Lung (tissue), 12 donors: ENCODE data around the gene OTOP3. TPM values are rescaled to one million over a fixed set of nuclear protein-coding genes. Genes with fewer than 3 reads are reported as not detected.
"Not testable (repeated sequence)": the region's sequence is repeated elsewhere in the genome, so short reads cannot be mapped to it uniquely, and the experiment has no call there.

Source experiments
- ATAC-seq: fragments of 200-7000 bp; cut with Tn5 transposase; one replicate; pipeline ENCODE4 v1.9.1; 2020; ENCODE audit warnings: moderate number of reproducible peaks; ENCODE audit not compliant: insufficient read depth, low FRiP score
- DNase-seq, 3 donors: peaks; one replicate each; pipeline ENCODE4 v3.0.0-alpha.2; 2013 to 2017
- H3K27ac ChIP-seq, 2 donors: one replicate each; pipeline ENCODE4 v1.5.1; 2013; ENCODE audit warnings: mild to moderate bottlenecking in 2 of 2, moderate library complexity in 2 of 2, control low read depth in 1 of 2, inconsistent platforms in 1 of 2, low read depth in 1 of 2, low read length in 1 of 2
- H3K27me3 ChIP-seq, 3 donors: one replicate each; pipeline ENCODE4 v1.5.1; 2013; ENCODE audit warnings: low read length in 2 of 3; ENCODE audit not compliant: control insufficient read depth in 3 of 3, insufficient read depth in 3 of 3
- H3K36me3 ChIP-seq, 4 donors: one replicate each; pipeline ENCODE4 v1.5.1; 2013; ENCODE audit warnings: low read length in 4 of 4, mild to moderate bottlenecking in 1 of 4, moderate library complexity in 1 of 4; ENCODE audit not compliant: control insufficient read depth in 4 of 4, insufficient read depth in 4 of 4
- H3K4me1 ChIP-seq, 5 donors: one replicate each; pipeline ENCODE4 v1.5.1; 2013; ENCODE audit warnings: low read length in 5 of 5, mild to moderate bottlenecking in 2 of 5, moderate library complexity in 1 of 5; ENCODE audit not compliant: control insufficient read depth in 5 of 5, insufficient read depth in 5 of 5
- H3K4me3 ChIP-seq: one replicate; pipeline ENCODE4 v1.5.1; 2013; ENCODE audit warnings: mild to moderate bottlenecking, control low read depth, moderate library complexity
- H3K9ac ChIP-seq, 2 donors: one replicate each; pipeline ENCODE4 v1.5.1; 2013; ENCODE audit warnings: low read length in 2 of 2, control low read depth in 1 of 2; ENCODE audit not compliant: insufficient read depth in 1 of 2
- H3K9me3 ChIP-seq, 4 donors: one replicate each; pipeline ENCODE4 v1.5.1; 2013; ENCODE audit warnings: low read length in 3 of 4, mild to moderate bottlenecking in 1 of 4, moderate library complexity in 1 of 4; ENCODE audit not compliant: control insufficient read depth in 4 of 4, insufficient read depth in 3 of 4
- WGBS, 2 donors: extraction: QIAGEN DNeasy Blood & Tissue Kit; methylation state at CpG; one replicate each; pipeline ENCODE4 v1.1.7; 2013; 5-methylcytosine and 5-hydroxymethylcytosine counted together
- polyA plus RNA-seq, 2 donors: library from polyadenylated mRNA; stranded (reverse); fragments of 200-250 nt; gene quantifications; one replicate each; pipeline ENCODE4 v1.2.1, GENCODE V29; 2013
- total RNA-seq, 2 donors: library from RNA; depleted of rRNA in 1 of 2; stranded (reverse); fragments of >200 nt in 1 of 2; gene quantifications; one replicate each; pipeline ENCODE4 v1.2.1, GENCODE V29; 2014 to 2021
- TF ChIP-seq, protein P1 (sequence below): IDR thresholded peaks from 2 replicates; pipeline ENCODE4 v1.5.1; 2012; ENCODE audit warnings: mild to moderate bottlenecking; ENCODE audit errors: control extremely low read depth, extremely low read depth
- donor health status: control.
- donor health status: control.
- donor health status: Bipolar disorder and iron deficiency.
- donor health status: healthy.
- donor health status: DM: yes; HTN: yes; CAD: no.

Gene OTOP3
- total and polyA plus RNA-seq, 4 donors, result not detected

DNA sequence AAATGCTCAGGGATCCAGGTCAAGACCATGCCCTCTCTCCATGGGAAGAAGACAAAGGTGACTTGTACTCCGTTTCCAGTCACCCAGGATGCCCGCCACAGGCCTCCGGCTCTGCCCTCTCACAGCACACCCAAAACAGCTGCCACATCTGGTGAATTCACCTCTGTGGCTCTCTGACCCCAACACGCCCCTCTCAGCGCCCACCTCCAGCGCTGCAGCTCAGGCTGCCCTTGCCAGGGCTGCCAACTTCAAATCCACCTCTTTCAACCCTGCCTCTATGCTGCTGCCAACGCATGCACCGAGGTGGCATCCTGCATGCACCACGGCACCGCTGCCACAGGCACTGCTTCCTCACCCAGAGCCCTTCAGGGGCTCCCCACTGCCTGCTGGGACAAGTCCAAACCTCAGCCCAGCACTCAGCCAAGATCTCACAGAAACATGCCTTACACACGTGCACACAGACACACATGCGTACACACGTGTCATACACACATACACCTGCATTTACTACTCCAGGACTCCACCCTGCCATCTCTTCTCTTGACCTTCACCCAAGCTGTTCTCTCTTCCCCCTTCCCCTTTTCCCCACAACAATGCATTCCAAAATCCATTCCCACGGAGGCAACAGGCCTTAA lies 29.4 kb downstream of the OTOP3 start:
- H3K36me3 ChIP-seq, result peaks cover 0 to 6% (median 0%) of the 10 kb centered on the region in 4 donors
- no peaks in the 10 kb centered on the region for H3K9me3 ChIP-seq
- 81 to 87% methylated on average over 14 of the region's 14 CpGs for WGBS, 2 donors
- no peak overlapping the region for H3K4me3 ChIP-seq
- TF ChIP-seq, protein P1, sequence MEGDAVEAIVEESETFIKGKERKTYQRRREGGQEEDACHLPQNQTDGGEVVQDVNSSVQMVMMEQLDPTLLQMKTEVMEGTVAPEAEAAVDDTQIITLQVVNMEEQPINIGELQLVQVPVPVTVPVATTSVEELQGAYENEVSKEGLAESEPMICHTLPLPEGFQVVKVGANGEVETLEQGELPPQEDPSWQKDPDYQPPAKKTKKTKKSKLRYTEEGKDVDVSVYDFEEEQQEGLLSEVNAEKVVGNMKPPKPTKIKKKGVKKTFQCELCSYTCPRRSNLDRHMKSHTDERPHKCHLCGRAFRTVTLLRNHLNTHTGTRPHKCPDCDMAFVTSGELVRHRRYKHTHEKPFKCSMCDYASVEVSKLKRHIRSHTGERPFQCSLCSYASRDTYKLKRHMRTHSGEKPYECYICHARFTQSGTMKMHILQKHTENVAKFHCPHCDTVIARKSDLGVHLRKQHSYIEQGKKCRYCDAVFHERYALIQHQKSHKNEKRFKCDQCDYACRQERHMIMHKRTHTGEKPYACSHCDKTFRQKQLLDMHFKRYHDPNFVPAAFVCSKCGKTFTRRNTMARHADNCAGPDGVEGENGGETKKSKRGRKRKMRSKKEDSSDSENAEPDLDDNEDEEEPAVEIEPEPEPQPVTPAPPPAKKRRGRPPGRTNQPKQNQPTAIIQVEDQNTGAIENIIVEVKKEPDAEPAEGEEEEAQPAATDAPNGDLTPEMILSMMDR, result no peak
- H3K27me3 ChIP-seq, result no peaks in the 10 kb centered on the region
- H3K27ac ChIP-seq, result no peak overlapping the region
- no peak for DNase-seq
- no peak for ATAC-seq
- no peak overlapping the region for H3K9ac ChIP-seq
- H3K4me1 ChIP-seq, result peaks cover 0 to 9% (median 0%) of the 10 kb centered on the region in 5 donors

DNA sequence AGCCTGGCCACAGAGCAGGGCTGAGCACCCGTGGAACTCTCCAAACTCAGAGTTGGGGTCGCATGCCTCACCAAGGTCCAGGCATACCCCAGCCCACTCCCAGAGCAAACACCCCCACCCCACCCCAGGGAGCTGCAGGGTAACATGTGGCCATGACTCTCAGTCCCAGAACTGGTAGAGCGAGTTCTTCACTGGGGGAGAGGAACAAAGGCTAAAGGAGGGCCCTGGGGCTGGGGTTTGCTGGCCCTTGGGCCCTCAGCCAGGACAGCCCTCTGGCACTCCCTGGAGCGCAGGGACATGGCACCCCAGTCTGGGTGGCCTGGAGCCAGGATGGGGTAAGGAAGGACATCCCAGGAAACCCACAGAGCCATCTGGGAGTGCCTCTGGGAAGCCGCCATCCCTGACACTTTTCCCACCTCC lies 32.7 kb downstream of the OTOP3 start:
- H3K9ac ChIP-seq, result no peak overlapping the region
- H3K27ac ChIP-seq, result peak overlapping the region in 1 of 2 donors; percentile 8
- no peak overlapping the region for H3K4me3 ChIP-seq
- TF ChIP-seq, protein P1, result no peak
- peak; percentile 54 to 76 (median 54) for DNase-seq
- ATAC-seq, result no peak
- no peaks in the 10 kb centered on the region for H3K9me3 ChIP-seq
- H3K27me3 ChIP-seq, result peaks cover 0 to 11% (median 7%) of the 10 kb centered on the region in 3 donors
- WGBS, 2 donors, result 67 to 71% methylated on average over 5 of the region's 5 CpGs
- H3K4me1 ChIP-seq, result peaks cover 0 to 14% (median 0%) of the 10 kb centered on the region in 5 donors
- peaks cover 0 to under 1% (median 0%) of the 10 kb centered on the region in 4 donors for H3K36me3 ChIP-seq

DNA sequence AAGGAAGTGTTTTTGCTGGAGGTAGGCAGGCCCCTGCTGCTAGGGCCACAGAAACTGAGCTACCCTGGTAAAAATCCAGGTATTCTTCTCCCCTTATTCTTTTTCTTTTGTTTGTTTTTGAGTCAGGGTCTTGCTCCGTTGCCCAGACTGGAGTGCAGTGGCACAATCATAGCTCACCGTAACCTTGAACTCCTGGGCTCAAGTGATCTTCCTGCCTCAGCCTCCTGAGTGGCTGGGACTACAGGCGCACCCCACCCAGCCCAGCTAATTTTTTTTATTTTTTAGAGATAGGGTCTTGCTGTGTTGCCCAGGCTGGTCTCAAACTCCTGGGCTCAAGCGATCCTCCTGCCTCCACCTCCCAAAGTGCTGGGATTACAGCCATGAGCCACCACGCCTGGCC lies 33.8 kb downstream of the OTOP3 start:
- H3K27ac ChIP-seq, result not testable (repeated sequence)

DNA sequence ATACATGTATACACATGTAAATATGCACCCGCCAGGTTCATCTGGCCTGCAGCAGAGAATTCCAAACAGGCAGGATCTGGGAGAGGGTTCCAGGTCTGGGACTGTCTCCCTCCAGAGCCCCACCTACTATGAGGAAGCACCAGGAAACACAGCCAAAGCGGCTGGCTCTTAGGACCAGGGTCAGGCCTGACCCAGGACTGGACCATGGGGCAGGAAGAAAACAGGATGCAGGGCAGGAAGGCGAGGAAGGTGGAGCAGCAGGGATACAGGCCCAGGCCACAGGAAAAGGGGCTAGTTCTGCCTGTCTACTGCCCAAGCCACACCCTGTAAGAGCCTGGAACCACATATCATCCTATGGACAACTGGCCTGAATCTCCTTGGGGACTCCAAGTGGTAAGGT lies 34.7 kb downstream of the OTOP3 start:
- WGBS, 2 donors, result 75 to 81% methylated on average over 3 of the region's 3 CpGs
- H3K36me3 ChIP-seq, result no peaks in the 10 kb centered on the region
- H3K27ac ChIP-seq, result peak overlapping the region in 1 of 2 donors; percentile 1
- no peaks in the 10 kb centered on the region for H3K9me3 ChIP-seq
- peak in 1 of 3 donors; percentile 44 for DNase-seq
- TF ChIP-seq, protein P1, result no peak
- peaks cover 0 to 15% (median 14%) of the 10 kb centered on the region in 3 donors for H3K27me3 ChIP-seq
- no peak overlapping the region for H3K4me3 ChIP-seq
- H3K4me1 ChIP-seq, result peaks cover 0 to 14% (median 0%) of the 10 kb centered on the region in 5 donors
- H3K9ac ChIP-seq, result no peak overlapping the region
- ATAC-seq, result no peak

More for the DNA sequence above, 33.8 kb downstream of the OTOP3 start:
- peaks cover 0 to 14% (median 0%) of the 10 kb centered on the region in 5 donors for H3K4me1 ChIP-seq
- H3K36me3 ChIP-seq, ATAC-seq, H3K9ac ChIP-seq, DNase-seq, H3K4me3 ChIP-seq, H3K9me3 ChIP-seq: not testable (repeated sequence)
- H3K27me3 ChIP-seq, result peaks cover 0 to 15% (median 11%) of the 10 kb centered on the region in 3 donors
- WGBS, 2 donors, result 90 to 94% methylated on average over 5 of the region's 5 CpGs
